ENCODE results near the gene CNPY4. TPM values are rescaled to one million over a fixed set of nuclear protein-coding genes. Genes with fewer than 3 reads are reported as not detected.
"Not testable (repeated sequence)": the region's sequence is repeated elsewhere in the genome, so short reads cannot be mapped to it uniquely, and the experiment has no call there.

CNPY4 gene
- total and polyA plus RNA-seq, 2 donors (not counting 1 experiment from before 2014, with no cell fraction given), result 8.0 to 13.9 TPM

- not testable (repeated sequence) for H3K27me3 ChIP-seq (replicated peaks in 1 of 4; ENCODE audit: control extremely low read depth in 1 of 4, control insufficient read depth in 3 of 4, insufficient read depth in 4 of 4, low read length in 3 of 4); H3K9ac ChIP-seq (ENCODE audit: low read length); H3K9me3 ChIP-seq (ENCODE audit: control extremely low read depth in 1 of 3, control insufficient read depth in 2 of 3, insufficient read depth in 1 of 3, low read length in 2 of 3); H3K4me3 ChIP-seq (ENCODE audit: control extremely low read depth in 1 of 5, extremely low read depth in 1 of 5, insufficient read depth in 1 of 5, low read depth in 2 of 5, low read length in 4 of 5); H2AFZ ChIP-seq (ENCODE audit: insufficient read depth, low read depth, low read length, poor library complexity, severe bottlenecking); H3K9me3 Mint-ChIP-seq (ENCODE audit: insufficient read depth); H4K20me1 ChIP-seq (ENCODE audit: control insufficient read depth, insufficient read depth, low read length, poor library complexity, severe bottlenecking); DNase-seq; H3K4me2 ChIP-seq (replicated peaks; ENCODE audit: low read depth, low read length, poor library complexity, severe bottlenecking); ATAC-seq (ENCODE audit: low read depth); H3K4me3 Mint-ChIP-seq; H3K27me3 Mint-ChIP-seq; H3K27ac ChIP-seq (ENCODE audit: low read length in 2 of 2); H3K27ac Mint-ChIP-seq; H3K36me3 ChIP-seq (replicated peaks in 1 of 2; ENCODE audit: control extremely low read depth in 1 of 2, control insufficient read depth in 1 of 2, extremely low read depth in 1 of 2, insufficient read depth in 2 of 2, low read length in 1 of 2)
- intact Hi-C loops (cut with micrococcal nuclease), result loop anchor here (2.0 kb wide), 2 partner anchors 139 to 217 kb away; no protein-coding TSS in a partner anchor
- POLR2A ChIA-PET, result interaction anchor here (0.9 kb wide), 1 partner anchor 47 kb away, joined by 3 read pairs; the partner anchor contains the start of genes GPC2 and STAG3
- Histone ChIP-seq H3K79me2 (ENCODE audit: control insufficient read depth, insufficient read depth, low read length) (peaks cover 11% of the 10 kb centered on the region), H3K4me1 (ENCODE audit: control insufficient read depth in 2 of 2, insufficient read depth in 2 of 2, low read length in 2 of 2) (peaks cover 20 to 33% of the 10 kb centered on the region in 2 donors)
- WGBS (ENCODE audit: insufficient coverage), result 100% methylated on average over 1 of the region's 1 CpG
- peaks cover 27% of the 10 kb centered on the region for H3K4me1 Mint-ChIP-seq
- CTCF ChIA-PET, result interaction anchor here (0.6 to 6.6 kb wide), 26 partner anchors 8 to 605 kb away, joined by 3 to 52 read pairs (median 4); partner anchors contain the start of genes AP4M1, GPC2, MCM7 and STAG3
These were observed 10.8 kb downstream of the CNPY4 start for GRCh38 chr7:100130220-100130607.

GRCh38 chr7:100130608-100131453, 11.4 kb downstream of the CNPY4 start:
- WGBS (ENCODE audit: insufficient coverage), result 16% methylated on average over 24 of the region's 24 CpGs
- ATAC-seq (ENCODE audit: low read depth) (peak; percentile 19), DNase-seq (peak; percentile 85)
- Histone ChIP-seq H3K9ac (ENCODE audit: low read length) (no peak overlapping the region), H3K4me2 (replicated peaks; ENCODE audit: low read depth, low read length, poor library complexity, severe bottlenecking) (peak overlapping the region; percentile 56), H2AFZ (ENCODE audit: insufficient read depth, low read depth, low read length, poor library complexity, severe bottlenecking) (peak overlapping the region; percentile 57), H3K9me3 (ENCODE audit: control extremely low read depth in 1 of 3, control insufficient read depth in 2 of 3, insufficient read depth in 1 of 3, low read length in 2 of 3) (no peaks in the 10 kb centered on the region), H3K27ac (ENCODE audit: low read length in 2 of 2) (no peak overlapping the region), H4K20me1 (ENCODE audit: control insufficient read depth, insufficient read depth, low read length, poor library complexity, severe bottlenecking) (no peaks in the 10 kb centered on the region), H3K36me3 (replicated peaks in 1 of 2; ENCODE audit: control extremely low read depth in 1 of 2, control insufficient read depth in 1 of 2, extremely low read depth in 1 of 2, insufficient read depth in 2 of 2, low read length in 1 of 2) (no peaks in the 10 kb centered on the region), H3K79me2 (ENCODE audit: control insufficient read depth, insufficient read depth, low read length) (peaks cover 5% of the 10 kb centered on the region), H3K4me1 (ENCODE audit: control insufficient read depth in 2 of 2, insufficient read depth in 2 of 2, low read length in 2 of 2) (peaks cover 15 to 27% of the 10 kb centered on the region in 2 donors), H3K27me3 (replicated peaks in 1 of 4; ENCODE audit: control extremely low read depth in 1 of 4, control insufficient read depth in 3 of 4, insufficient read depth in 4 of 4, low read length in 3 of 4) (no peaks in the 10 kb centered on the region), H3K4me3 (ENCODE audit: control extremely low read depth in 1 of 5, extremely low read depth in 1 of 5, insufficient read depth in 1 of 5, low read depth in 2 of 5, low read length in 4 of 5) (no peak overlapping the region)
- no peaks in the 10 kb centered on the region for H3K27me3 Mint-ChIP-seq
- ChIA-PET CTCF (interaction anchor here (0.6 to 6.6 kb wide), 33 partner anchors 8 to 604 kb away, joined by 3 to 52 read pairs (median 4); partner anchors contain the start of genes AP4M1, GPC2, LAMTOR4 and MCM7), POLR2A (interaction anchor here (0.9 kb wide), 2 partner anchors 29 to 47 kb away, joined by 3 to 6 read pairs; partner anchors contain the start of genes GPC2 and STAG3)
- H3K9me3 Mint-ChIP-seq (ENCODE audit: insufficient read depth), result no peaks in the 10 kb centered on the region
- H3K4me1 Mint-ChIP-seq, result peaks cover 23% of the 10 kb centered on the region
- intact Hi-C loops (cut with micrococcal nuclease), result loop anchor here (2.0 kb wide), 2 partner anchors 140 to 218 kb away; no protein-coding TSS in a partner anchor
- no peak overlapping the region for H3K27ac Mint-ChIP-seq
- peak; percentile 98 for TF ChIP-seq CTCF (IDR thresholded peaks at IDR 0.05)
- no peak for TF ChIP-seq EZH2 (IDR thresholded peaks at IDR 0.05; ENCODE audit: borderline replicate concordance, insufficient read depth, low read depth, low read length, poor library complexity, severe bottlenecking)
- H3K4me3 Mint-ChIP-seq, result no peak overlapping the region

All from B cell (primary cell).